Measurements from ENCODE around the gene DDX56.

The DDX56 gene

GRCh38 chr7:44538093-44538797 lies 35.5 kb downstream of the DDX56 start:
- Histone ChIP-seq H3K27me3 (ENCODE audit: control insufficient read depth in 1 of 2, insufficient read depth in 2 of 2, low read length in 2 of 2) (no peaks in the 10 kb centered on the region), H3K36me3 (ENCODE audit: insufficient read depth, low read length) (no peaks in the 10 kb centered on the region), H3K9ac (ENCODE audit: low read length) (no peak overlapping the region), H3K9me3 (ENCODE audit: low read length) (no peaks in the 10 kb centered on the region), H3K27ac (ENCODE audit: low read depth, low read length) (no peak overlapping the region), H3K4me1 (ENCODE audit: insufficient read depth, low read length) (no peaks in the 10 kb centered on the region), H3K4me3 (ENCODE audit: low read depth in 1 of 2, low read length in 2 of 2) (no peak overlapping the region)

- Histone ChIP-seq H3K4me3 (ENCODE audit: low read depth in 1 of 2, low read length in 2 of 2) (no peak overlapping the region), H3K9me3 (ENCODE audit: low read length) (no peaks in the 10 kb centered on the region), H3K36me3 (ENCODE audit: insufficient read depth, low read length) (no peaks in the 10 kb centered on the region), H3K27ac (ENCODE audit: low read depth, low read length) (no peak overlapping the region), H3K9ac (ENCODE audit: low read length) (no peak overlapping the region), H3K4me1 (ENCODE audit: insufficient read depth, low read length) (no peaks in the 10 kb centered on the region), H3K27me3 (ENCODE audit: control insufficient read depth in 1 of 2, insufficient read depth in 2 of 2, low read length in 2 of 2) (no peaks in the 10 kb centered on the region)
Measured at GRCh38 chr7:44537442-44537841, 36.3 kb downstream of the DDX56 start.

- H3K9me3 ChIP-seq (ENCODE audit: low read length) = no peaks in the 10 kb centered on the region
- H3K4me1 ChIP-seq (ENCODE audit: insufficient read depth, low read length) = no peaks in the 10 kb centered on the region
- H3K9ac ChIP-seq (ENCODE audit: low read length) = no peak overlapping the region
- H3K27ac ChIP-seq (ENCODE audit: low read depth, low read length) = no peak overlapping the region
- H3K27me3 ChIP-seq (ENCODE audit: control insufficient read depth in 1 of 2, insufficient read depth in 2 of 2, low read length in 2 of 2) = no peaks in the 10 kb centered on the region
- no peaks in the 10 kb centered on the region for H3K36me3 ChIP-seq (ENCODE audit: insufficient read depth, low read length)
- H3K4me3 ChIP-seq (ENCODE audit: low read depth in 1 of 2, low read length in 2 of 2) = no peak overlapping the region
Measured at GRCh38 chr7:44536090-44536489, 37.6 kb downstream of the DDX56 start.

- Histone ChIP-seq H3K27me3 (ENCODE audit: control insufficient read depth in 1 of 2, insufficient read depth in 2 of 2, low read length in 2 of 2) (no peaks in the 10 kb centered on the region), H3K36me3 (ENCODE audit: insufficient read depth, low read length) (no peaks in the 10 kb centered on the region), H3K27ac (ENCODE audit: low read depth, low read length) (no peak overlapping the region), H3K4me3 (ENCODE audit: low read depth in 1 of 2, low read length in 2 of 2) (no peak overlapping the region), H3K4me1 (ENCODE audit: insufficient read depth, low read length) (no peaks in the 10 kb centered on the region), H3K9ac (ENCODE audit: low read length) (no peak overlapping the region), H3K9me3 (ENCODE audit: low read length) (no peaks in the 10 kb centered on the region)
Measured at GRCh38 chr7:44535348-44536064, 38.2 kb downstream of the DDX56 start.

GRCh38 chr7:44534501-44534900 lies 39.2 kb downstream of the DDX56 start:
- no peak overlapping the region for H3K4me3 ChIP-seq (ENCODE audit: low read depth in 1 of 2, low read length in 2 of 2)
- no peaks in the 10 kb centered on the region for H3K9me3 ChIP-seq (ENCODE audit: low read length)
- H3K27ac ChIP-seq (ENCODE audit: low read depth, low read length) = no peak overlapping the region
- no peak overlapping the region for H3K9ac ChIP-seq (ENCODE audit: low read length)
- H3K27me3 ChIP-seq (ENCODE audit: control insufficient read depth in 1 of 2, insufficient read depth in 2 of 2, low read length in 2 of 2) = no peaks in the 10 kb centered on the region
- H3K36me3 ChIP-seq (ENCODE audit: insufficient read depth, low read length) = no peaks in the 10 kb centered on the region
- H3K4me1 ChIP-seq (ENCODE audit: insufficient read depth, low read length) = no peaks in the 10 kb centered on the region

- no peaks in the 10 kb centered on the region for H3K36me3 ChIP-seq (ENCODE audit: insufficient read depth, low read length)
- no peak overlapping the region for H3K27ac ChIP-seq (ENCODE audit: low read depth, low read length)
- H3K4me3 ChIP-seq (ENCODE audit: low read depth in 1 of 2, low read length in 2 of 2) = no peak overlapping the region
- no peaks in the 10 kb centered on the region for H3K4me1 ChIP-seq (ENCODE audit: insufficient read depth, low read length)
- no peaks in the 10 kb centered on the region for H3K27me3 ChIP-seq (ENCODE audit: control insufficient read depth in 1 of 2, insufficient read depth in 2 of 2, low read length in 2 of 2)
- H3K9ac ChIP-seq (ENCODE audit: low read length) = no peak overlapping the region
- no peaks in the 10 kb centered on the region for H3K9me3 ChIP-seq (ENCODE audit: low read length)
Measured at GRCh38 chr7:44534087-44534486, 39.6 kb downstream of the DDX56 start.

DNA sequence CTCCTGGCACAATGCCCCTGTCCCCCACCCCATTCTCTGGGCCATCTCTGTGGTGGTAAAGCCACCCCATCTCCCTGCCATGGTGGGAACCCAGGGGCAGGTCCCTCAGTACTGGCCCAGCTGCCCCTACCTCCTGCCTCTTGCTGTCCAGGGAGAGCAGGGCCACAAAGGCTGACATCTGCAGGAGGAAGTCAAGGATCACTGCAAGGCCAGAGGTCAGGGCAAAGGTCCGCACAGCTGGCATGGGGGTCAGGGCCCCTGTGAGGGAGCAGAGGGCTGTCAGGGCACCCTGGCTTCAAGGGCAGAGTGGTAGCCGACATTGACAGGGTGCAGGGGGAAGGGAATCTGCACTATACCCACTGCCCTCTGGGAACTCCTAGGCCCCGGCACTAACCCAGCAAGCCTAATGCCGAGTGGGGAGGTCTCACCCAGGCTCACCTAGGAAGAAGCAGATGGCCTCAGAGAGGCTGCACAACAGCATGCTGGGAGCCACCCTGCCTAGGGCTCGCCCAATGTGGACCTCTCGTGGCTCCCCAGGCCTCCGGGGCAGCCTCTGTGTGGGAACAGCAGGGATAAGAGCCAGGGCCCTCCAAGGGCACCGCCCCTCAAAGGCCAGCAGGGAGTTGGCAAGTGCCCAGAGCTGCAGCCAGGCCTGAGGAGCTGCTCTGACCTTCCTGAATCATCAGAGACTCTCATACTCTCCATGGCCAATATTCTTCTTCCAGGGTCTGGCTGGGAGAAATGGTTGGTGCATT lies 40.2 kb downstream of the DDX56 start:
- Histone ChIP-seq H3K27me3 (ENCODE audit: control insufficient read depth in 1 of 2, insufficient read depth in 2 of 2, low read length in 2 of 2) (no peaks in the 10 kb centered on the region), H3K36me3 (ENCODE audit: insufficient read depth, low read length) (no peaks in the 10 kb centered on the region), H3K9me3 (ENCODE audit: low read length) (no peaks in the 10 kb centered on the region), H3K4me3 (ENCODE audit: low read depth in 1 of 2, low read length in 2 of 2) (no peak overlapping the region), H3K27ac (ENCODE audit: low read depth, low read length) (no peak overlapping the region), H3K9ac (ENCODE audit: low read length) (no peak overlapping the region), H3K4me1 (ENCODE audit: insufficient read depth, low read length) (no peaks in the 10 kb centered on the region)

DNA sequence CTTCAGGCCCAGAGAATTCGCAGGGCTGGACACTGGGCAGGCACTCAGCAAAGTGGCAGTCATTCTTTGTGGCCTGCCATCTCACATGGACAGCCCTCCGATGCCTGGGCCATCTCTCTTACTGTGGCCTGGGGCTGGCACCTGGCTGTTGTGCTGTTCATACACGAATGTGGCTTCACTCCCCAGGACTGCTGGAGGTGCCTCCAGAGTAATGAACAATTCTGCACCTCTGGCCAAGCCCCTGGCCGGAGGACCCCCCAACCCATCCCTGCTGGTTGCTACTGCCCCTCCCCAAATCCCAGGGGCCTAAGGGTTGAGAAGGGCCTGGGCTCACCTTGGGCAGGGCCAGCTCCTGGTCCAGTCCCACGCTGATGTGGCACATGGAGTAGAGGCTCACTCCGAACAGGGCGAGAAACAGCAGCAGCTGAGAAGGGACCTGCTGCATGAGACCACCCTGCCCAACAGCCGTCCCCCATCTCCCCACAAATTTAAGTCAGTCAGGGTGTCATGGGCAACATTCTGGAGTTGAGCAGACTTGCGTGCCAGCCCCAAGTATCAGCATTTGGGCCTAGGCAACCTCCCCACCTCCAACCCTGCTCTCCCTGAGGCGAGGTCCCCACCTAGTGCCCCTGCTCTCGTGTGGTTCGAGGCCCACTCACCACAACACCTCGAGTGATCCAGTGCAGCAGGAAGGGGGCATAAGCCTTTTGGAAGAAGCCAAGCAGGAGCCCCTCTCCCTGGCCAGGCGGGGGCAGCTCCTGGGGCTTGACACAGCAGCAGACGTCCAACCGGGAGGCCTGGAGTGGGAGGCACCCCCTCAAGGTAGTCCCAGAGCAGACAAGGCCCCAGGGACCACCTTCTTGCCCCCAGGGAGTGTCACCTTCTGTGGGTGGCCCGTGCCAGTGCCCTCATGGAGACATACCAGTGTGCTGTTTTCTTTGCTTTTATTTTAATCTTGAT lies 42.0 kb downstream of the DDX56 start:
- no peak overlapping the region for H3K27ac ChIP-seq (ENCODE audit: low read depth, low read length)
- no peaks in the 10 kb centered on the region for H3K36me3 ChIP-seq (ENCODE audit: insufficient read depth, low read length)
- H3K9me3 ChIP-seq (ENCODE audit: low read length) = peaks cover 5% of the 10 kb centered on the region
- no peak overlapping the region for H3K4me3 ChIP-seq (ENCODE audit: low read depth in 1 of 2, low read length in 2 of 2)
- H3K4me1 ChIP-seq (ENCODE audit: insufficient read depth, low read length) = no peaks in the 10 kb centered on the region
- H3K9ac ChIP-seq (ENCODE audit: low read length) = no peak overlapping the region
- no peaks in the 10 kb centered on the region for H3K27me3 ChIP-seq (ENCODE audit: control insufficient read depth in 1 of 2, insufficient read depth in 2 of 2, low read length in 2 of 2)

- Histone ChIP-seq H3K27ac (ENCODE audit: low read depth, low read length) (no peak overlapping the region), H3K4me3 (ENCODE audit: low read depth in 1 of 2, low read length in 2 of 2) (no peak overlapping the region), H3K9me3 (ENCODE audit: low read length) (peaks cover 5% of the 10 kb centered on the region), H3K36me3 (ENCODE audit: insufficient read depth, low read length) (no peaks in the 10 kb centered on the region), H3K27me3 (ENCODE audit: control insufficient read depth in 1 of 2, insufficient read depth in 2 of 2, low read length in 2 of 2) (no peaks in the 10 kb centered on the region), H3K9ac (ENCODE audit: low read length) (no peak overlapping the region), H3K4me1 (ENCODE audit: insufficient read depth, low read length) (no peaks in the 10 kb centered on the region)
Measured at GRCh38 chr7:44530990-44531389, 42.7 kb downstream of the DDX56 start.

DNA sequence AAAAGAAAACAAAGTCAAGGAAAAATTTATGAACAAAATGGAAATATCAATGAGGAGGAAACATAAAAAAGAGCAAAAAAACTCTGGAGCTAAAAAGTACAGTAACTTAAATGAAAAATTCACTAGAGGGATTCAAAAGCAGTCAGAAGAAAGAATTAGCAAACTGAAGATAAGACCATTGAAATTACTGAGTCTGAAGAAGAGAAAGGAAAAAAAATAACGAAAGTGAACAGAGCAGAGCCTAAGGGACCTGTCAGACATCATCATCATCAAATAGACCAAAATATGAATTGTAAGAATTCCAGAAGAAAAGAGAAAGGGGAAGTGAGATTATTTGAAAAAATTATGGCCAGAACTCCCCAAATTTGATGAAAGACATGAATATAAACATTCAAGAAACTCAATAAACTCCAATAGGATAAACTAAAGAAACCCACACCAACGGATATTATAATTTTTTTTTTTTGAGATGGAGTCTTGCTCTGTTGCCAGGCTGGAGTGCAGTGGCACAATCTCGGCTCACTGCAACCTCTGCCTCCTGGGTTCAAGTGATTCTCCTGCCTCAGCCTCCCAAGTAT lies 48.8 kb downstream of the DDX56 start:
- Histone ChIP-seq H3K27me3 (ENCODE audit: control insufficient read depth in 1 of 2, insufficient read depth in 2 of 2, low read length in 2 of 2) (no peaks in the 10 kb centered on the region), H3K36me3 (ENCODE audit: insufficient read depth, low read length) (no peaks in the 10 kb centered on the region), H3K27ac (ENCODE audit: low read depth, low read length) (no peak overlapping the region), H3K9me3 (ENCODE audit: low read length) (peaks cover 5% of the 10 kb centered on the region), H3K4me1 (ENCODE audit: insufficient read depth, low read length) (no peaks in the 10 kb centered on the region), H3K4me3 (ENCODE audit: low read depth in 1 of 2, low read length in 2 of 2) (no peak overlapping the region), H3K9ac (ENCODE audit: low read length) (no peak overlapping the region)

Data from muscle layer of colon (tissue), 2 donors.